ENCODE results near the gene NTMT1.

GRCh38 chr9:129580211-129580915, 45.6 kb upstream of the NTMT1 start:
- TF ChIP-seq CTCF (conservative IDR thresholded peaks at IDR 0.05; ENCODE audit: low read depth, low read length) (no peak), EZH2 (IDR thresholded peaks at IDR 0.05; ENCODE audit: borderline replicate concordance, low read depth, low read length, poor library complexity, severe bottlenecking) (no peak)
